Measurements from ENCODE around the gene NCK2.
A peak's percentile ranks its signal among the peaks of the same experiment; 100 is the strongest.

Gene NCK2

GRCh38 chr2:105821428-105822125, 76.9 kb downstream of the NCK2 start:
- no peak for DNase-seq

DNA sequence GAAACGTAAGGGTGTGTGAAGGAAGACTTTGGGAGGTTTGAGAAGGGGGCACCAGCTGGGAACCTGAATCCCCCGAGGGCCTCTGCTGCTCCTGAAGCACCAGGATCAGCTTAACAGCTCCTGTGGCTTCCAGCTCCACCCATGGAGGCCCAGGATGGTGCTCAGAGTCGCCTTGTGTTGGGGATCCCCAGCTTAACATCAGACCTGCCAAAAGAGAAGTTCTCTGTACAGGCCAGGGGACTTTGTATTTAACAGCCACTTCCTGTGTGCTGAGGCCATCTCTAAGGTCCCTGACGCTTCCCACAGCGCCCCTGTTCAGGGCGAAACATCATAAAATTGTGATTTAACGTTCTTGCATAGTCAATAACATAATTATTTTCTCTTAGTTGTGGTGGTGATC, 77.5 kb downstream of the NCK2 start:
- DNase-seq = no peak

DNA sequence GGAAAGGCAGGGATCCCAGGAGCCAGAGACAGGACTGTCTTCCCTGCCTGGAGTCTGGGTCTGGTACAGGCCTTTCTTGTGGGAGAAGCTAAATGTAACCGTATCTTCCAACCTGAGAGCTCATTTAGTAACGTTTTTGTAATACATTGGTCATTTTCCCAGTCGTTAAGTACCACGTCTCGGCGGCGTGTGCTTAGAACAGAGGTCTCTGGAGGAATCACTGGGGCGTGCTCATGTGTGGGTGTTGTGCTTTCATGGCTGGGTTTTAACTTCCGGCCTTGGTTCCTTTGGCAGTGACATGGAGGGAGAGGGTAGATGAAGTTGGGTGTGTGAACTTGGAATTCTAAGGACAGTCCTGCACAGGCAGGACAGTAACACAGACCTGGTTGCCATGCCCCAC, 79.7 kb downstream of the NCK2 start:
- no peak for DNase-seq

DNA sequence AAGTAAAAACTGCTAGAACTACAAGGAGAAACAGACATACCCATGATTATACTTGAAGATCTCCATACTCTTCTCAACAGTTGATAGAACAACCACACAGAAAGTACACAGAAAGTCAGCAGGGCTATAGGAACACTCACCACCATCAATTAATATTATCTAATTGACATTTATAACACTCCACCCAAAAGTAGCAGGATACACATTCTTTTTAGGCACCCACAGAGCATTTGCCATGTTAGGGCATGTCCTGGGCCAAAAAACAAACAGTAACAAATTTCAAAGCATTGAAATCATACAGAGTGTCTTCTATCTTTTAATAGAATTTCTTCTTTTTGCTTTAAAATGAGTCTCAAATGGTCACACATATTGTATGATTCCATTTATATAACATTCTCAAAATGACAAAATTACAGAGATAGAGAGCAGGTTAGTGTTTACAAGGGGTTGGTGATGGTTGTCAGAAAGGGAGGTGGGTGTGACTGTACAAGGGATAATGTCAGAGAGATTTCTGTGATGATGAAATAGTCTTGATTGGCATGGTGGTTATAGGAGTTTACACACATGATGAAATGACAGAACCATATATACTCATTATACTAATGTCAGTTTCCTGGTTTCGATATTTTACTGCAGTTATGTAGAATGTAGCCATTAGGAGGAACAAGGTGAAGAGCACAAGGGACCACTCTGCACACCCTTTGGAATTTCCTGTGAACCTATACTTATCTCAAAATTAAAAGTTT, 82.8 kb downstream of the NCK2 start:
- DNase-seq = no peak

- DNase-seq = no peak
Observed at GRCh38 chr2:105828558-105828957, 83.8 kb downstream of the NCK2 start.

GRCh38 chr2:105834931-105835330, 90.2 kb downstream of the NCK2 start:
- no peak for DNase-seq

- no peak for DNase-seq
Observed at GRCh38 chr2:105836341-105836740, 91.6 kb downstream of the NCK2 start.

GRCh38 chr2:105836840-105837692, 92.4 kb downstream of the NCK2 start:
- DNase-seq = peak; percentile 17

GRCh38 chr2:105839793-105840192, 95.1 kb downstream of the NCK2 start:
- no peak for DNase-seq

GRCh38 chr2:105840933-105841332, 96.2 kb downstream of the NCK2 start:
- no peak for DNase-seq

- no peak for DNase-seq
Observed at GRCh38 chr2:105841551-105841950, 96.8 kb downstream of the NCK2 start.

DNA sequence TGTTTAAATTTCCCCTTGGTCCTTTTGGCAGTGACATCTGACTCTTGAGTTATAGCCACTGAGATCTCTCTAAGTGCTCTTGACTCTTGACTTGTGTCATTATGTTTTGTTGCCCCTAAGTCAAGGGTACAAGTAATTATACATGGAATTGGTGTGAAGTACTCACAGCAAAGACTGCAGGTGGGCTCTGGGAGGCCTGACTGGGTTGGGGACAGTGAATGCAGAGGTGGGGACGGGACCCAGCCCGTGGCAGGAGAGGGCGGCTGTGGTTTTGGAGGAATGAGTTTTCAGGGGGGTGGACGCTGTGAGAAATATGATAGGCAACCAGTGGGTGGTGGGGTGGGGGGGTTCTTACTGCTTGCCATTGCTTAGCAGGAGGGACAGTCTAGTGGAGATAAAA, 97.8 kb downstream of the NCK2 start:
- peak; percentile 20 for DNase-seq

GRCh38 chr2:105843476-105844374, 99.0 kb downstream of the NCK2 start:
- DNase-seq = no peak

DNA sequence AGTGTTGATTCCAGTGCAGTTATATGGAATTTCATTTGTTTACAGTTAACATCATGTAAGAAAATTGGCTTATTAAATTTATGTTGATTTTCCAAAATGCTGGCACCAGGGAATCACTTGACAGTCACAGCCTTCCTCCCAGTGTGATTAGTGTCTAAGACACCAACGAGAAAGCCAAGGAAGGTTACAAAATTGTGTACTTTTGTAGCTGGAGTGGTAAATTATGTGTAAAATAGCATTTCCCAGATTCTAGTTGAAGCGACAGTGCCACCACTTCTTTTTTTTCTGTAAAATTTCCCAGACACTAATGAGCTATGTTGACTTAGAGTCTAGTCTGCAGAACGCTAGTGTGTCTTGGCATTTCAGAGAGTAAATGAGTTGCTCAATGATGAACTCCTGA, 101.3 kb downstream of the NCK2 start:
- no peak for DNase-seq

GRCh38 chr2:105847056-105847455, 102.3 kb downstream of the NCK2 start:
- no peak for DNase-seq

- DNase-seq = no peak
Observed at GRCh38 chr2:105848367-105848766, 103.7 kb downstream of the NCK2 start.

GRCh38 chr2:105849431-105850179, 104.9 kb downstream of the NCK2 start:
- no peak for DNase-seq

DNA sequence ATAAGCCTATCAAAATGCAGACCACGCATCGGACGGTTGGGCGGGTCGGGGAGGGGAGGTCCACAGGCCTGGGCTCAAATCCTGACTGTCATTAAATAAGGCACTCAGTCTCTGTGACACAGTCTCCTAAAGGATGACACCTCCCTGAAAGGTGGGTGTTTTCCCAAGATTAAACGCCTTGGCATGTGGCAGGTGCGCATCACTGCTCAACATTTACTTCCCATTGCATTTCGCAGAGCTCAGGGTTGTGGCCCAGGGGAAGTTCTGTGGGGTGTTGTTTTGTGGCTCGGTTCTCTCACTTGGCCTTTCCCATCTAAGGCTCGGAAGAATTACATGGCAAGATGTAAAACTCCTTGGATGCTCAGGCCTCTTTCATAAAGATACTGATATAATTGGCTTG, 107.4 kb downstream of the NCK2 start:
- no peak for DNase-seq

DNA sequence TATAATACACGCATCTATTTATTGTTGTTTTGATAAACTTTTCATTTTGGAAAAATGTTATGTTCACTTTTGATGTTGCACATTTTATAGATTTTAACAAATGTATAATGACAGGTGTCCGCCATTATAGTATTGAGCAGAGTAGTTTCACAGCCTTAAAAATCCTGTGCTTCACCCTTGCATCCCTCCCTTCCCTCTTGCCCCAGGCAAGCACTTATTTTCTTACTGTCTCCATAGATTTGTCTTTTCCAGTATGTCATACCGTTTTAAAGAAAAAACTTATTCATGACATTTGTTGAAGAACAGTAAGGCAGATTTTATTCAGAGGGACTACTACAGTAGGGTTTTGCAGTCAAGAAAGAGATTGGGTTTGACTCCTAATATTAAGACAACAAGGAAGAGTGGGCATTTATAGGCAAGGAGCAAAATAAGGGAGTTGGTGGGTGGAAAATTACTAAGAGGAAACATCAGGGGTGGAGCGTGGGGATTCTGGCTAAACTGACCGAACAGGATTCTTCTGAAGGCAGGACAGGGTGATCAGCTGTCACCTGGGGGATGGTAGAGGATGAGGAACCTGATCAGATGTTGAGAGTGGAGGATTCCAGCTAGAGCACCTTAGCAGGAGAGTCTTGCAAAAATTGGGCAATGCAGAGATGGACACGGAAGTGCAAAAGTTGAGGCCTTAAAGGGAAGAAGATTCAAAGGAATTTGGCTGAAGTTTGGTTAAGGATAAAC, 108.8 kb downstream of the NCK2 start:
- DNase-seq = no peak

DNA sequence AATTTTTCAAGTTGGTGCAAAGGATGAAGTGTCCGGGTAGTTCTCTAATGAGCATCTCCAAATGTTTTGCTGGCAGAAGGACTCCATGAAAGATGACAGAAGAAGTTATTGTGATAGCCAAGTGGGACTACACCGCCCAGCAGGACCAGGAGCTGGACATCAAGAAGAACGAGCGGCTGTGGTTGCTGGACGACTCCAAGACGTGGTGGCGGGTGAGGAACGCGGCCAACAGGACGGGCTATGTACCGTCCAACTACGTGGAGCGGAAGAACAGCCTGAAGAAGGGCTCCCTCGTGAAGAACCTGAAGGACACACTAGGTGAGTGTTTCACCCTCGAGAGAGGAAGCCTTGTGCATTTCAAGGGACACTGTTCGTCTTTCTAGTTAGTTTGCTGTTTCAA, 110.3 kb downstream of the NCK2 start:
- DNase-seq = no peak

GRCh38 chr2:105856581-105856980, 111.9 kb downstream of the NCK2 start:
- DNase-seq = no peak

Measured in stimulated activated naive CD4-positive, alpha-beta T cell treated with Interleukin-2 at 50 U/mL for 16 hours (primary cell).